ENCODE data around the gene ODF2.
A peak's percentile ranks its signal among the peaks of the same experiment; 100 is the strongest.
"Not testable (repeated sequence)": the region's sequence is repeated elsewhere in the genome, so short reads cannot be mapped to it uniquely, and the experiment has no call there.

The ODF2 gene

DNA sequence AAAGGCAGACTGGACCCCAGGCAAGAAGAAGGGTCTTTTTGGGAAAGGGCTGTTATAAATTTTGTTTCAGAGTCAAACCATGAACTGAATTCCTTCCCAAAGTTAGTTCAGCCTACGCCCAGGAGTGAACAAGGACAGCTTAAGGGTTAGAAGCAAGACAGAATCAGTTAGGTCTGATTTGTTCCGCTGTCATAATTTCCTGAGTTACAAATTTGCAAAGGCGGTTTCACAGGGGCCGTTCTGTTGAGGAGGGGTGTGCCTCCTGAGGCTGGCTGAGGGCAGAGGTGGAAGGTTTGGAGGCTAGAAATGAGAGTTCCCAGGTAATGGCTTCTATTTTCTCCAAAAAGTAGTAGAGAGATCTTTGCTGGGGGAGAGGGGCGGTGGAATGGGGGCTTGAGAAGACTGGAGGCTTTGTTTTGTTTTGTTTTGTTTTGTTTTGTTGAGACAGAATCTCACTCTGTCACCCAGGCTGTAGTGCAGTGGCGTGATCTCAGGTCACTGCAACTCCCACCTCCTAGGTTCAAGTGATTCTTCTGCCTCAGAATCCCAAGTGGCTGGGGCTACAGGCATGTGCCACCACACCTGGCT, 39.3 kb upstream of the ODF2 start:
- Histone ChIP-seq H3K27ac (no peak overlapping the region), H3K4me1 (ENCODE audit: control insufficient read depth in 1 of 2, insufficient read depth in 1 of 2, low read depth in 1 of 2, low read length in 1 of 2) (peaks cover 10 to 19% of the 10 kb centered on the region in 2 experiments), H3K4me3 (ENCODE audit: low read depth in 1 of 2, low read length in 1 of 2) (no peak overlapping the region), H3K27me3 (peaks cover 96% of the 10 kb centered on the region), H3K36me3 (no peaks in the 10 kb centered on the region), H3K9me3 (no peaks in the 10 kb centered on the region)
- TF ChIP-seq, protein P1, sequence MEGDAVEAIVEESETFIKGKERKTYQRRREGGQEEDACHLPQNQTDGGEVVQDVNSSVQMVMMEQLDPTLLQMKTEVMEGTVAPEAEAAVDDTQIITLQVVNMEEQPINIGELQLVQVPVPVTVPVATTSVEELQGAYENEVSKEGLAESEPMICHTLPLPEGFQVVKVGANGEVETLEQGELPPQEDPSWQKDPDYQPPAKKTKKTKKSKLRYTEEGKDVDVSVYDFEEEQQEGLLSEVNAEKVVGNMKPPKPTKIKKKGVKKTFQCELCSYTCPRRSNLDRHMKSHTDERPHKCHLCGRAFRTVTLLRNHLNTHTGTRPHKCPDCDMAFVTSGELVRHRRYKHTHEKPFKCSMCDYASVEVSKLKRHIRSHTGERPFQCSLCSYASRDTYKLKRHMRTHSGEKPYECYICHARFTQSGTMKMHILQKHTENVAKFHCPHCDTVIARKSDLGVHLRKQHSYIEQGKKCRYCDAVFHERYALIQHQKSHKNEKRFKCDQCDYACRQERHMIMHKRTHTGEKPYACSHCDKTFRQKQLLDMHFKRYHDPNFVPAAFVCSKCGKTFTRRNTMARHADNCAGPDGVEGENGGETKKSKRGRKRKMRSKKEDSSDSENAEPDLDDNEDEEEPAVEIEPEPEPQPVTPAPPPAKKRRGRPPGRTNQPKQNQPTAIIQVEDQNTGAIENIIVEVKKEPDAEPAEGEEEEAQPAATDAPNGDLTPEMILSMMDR (IDR thresholded peaks at IDR 0.05): no peak

DNA sequence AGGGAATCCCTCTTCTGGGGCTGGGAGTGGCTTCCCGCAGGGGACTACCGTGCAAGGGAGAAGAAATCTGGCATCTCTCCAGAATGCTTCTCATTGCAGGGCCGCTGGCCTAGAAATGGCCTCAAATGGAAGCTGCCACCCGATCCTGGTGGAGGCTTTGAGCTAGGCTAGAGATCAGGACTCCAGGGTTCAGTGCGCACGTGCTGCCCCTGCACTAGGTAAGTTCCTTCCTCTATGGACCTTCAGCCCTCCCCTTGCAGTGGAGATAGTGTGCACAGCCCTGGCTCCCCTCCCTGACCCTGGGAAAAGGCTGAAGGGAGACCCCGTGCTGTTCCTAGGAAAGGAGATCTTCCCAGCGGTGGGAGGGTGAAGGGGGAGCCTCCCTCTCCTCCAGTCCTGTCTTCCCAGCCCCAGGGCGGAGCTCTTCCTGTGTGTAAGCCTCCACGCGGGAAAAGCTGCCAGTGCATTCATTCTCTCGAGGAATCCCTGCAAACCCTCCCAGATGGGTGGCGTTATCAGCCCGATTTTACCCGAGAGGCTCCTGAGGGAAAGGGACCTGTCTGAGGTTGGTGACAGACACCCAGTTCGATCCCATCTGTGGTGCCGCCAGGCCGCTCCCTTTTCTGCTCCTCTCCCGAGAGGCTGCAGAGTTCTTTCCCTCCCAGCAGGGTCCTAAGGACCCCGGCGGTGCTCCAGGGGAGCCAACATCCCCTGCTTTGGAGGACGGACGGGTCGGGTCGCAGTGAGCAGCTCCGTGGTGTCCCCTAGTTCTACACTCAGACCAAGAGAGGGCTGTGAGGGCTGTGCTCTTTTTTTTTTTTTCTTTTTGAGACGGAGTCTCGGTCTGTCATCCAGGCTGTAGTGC, 36.5 kb upstream of the ODF2 start:
- no peaks in the 10 kb centered on the region for H3K9me3 ChIP-seq
- TF ChIP-seq, protein P1 (IDR thresholded peaks at IDR 0.05): no peak
- H3K27ac ChIP-seq: no peak overlapping the region
- H3K36me3 ChIP-seq: no peaks in the 10 kb centered on the region
- H3K4me1 ChIP-seq (ENCODE audit: control insufficient read depth in 1 of 2, insufficient read depth in 1 of 2, low read depth in 1 of 2, low read length in 1 of 2): peaks cover 10 to 19% of the 10 kb centered on the region in 2 experiments
- peaks cover 88% of the 10 kb centered on the region for H3K27me3 ChIP-seq
- H3K4me3 ChIP-seq (ENCODE audit: low read depth in 1 of 2, low read length in 1 of 2): no peak overlapping the region

DNA sequence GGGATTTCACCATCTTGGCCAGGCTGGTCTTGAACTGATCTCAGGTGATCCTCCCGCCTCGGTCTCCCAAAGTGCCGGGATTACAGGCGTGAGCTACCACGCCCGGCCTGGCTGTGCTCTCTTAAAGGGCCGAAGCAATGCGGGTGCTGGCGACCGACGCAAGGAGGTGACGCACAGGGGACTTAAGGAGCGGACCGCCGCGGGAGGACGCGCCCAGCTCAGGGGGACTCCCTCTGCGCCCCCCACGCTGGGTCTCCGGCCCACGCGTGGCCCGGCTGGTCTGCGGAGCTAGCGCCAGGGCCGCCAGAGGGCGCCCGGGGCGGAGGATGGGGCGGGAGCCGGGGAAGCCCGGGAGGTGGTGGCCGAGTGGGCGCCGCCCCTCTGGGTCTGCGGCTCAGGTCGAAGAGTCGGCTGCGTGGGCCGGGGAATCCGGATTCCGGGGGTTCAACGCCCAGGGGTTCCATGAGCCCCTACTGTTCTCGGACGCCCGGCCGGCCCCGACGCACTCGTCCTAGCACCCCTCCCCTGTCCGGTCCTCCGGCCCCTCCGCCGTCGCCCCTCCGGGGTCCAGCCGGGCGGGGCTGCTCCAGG, 35.7 kb upstream of the ODF2 start:
- Histone ChIP-seq H3K27ac (no peak overlapping the region), H3K4me1 (ENCODE audit: control insufficient read depth in 1 of 2, insufficient read depth in 1 of 2, low read depth in 1 of 2, low read length in 1 of 2) (peaks cover 10 to 19% of the 10 kb centered on the region in 2 experiments), H3K27me3 (peaks cover 79% of the 10 kb centered on the region), H3K9me3 (no peaks in the 10 kb centered on the region), H3K4me3 (ENCODE audit: low read depth in 1 of 2, low read length in 1 of 2) (peak overlapping the region; percentile 74 to 81), H3K36me3 (no peaks in the 10 kb centered on the region)
- TF ChIP-seq, protein P1 (IDR thresholded peaks at IDR 0.05): peak; percentile 36

DNA sequence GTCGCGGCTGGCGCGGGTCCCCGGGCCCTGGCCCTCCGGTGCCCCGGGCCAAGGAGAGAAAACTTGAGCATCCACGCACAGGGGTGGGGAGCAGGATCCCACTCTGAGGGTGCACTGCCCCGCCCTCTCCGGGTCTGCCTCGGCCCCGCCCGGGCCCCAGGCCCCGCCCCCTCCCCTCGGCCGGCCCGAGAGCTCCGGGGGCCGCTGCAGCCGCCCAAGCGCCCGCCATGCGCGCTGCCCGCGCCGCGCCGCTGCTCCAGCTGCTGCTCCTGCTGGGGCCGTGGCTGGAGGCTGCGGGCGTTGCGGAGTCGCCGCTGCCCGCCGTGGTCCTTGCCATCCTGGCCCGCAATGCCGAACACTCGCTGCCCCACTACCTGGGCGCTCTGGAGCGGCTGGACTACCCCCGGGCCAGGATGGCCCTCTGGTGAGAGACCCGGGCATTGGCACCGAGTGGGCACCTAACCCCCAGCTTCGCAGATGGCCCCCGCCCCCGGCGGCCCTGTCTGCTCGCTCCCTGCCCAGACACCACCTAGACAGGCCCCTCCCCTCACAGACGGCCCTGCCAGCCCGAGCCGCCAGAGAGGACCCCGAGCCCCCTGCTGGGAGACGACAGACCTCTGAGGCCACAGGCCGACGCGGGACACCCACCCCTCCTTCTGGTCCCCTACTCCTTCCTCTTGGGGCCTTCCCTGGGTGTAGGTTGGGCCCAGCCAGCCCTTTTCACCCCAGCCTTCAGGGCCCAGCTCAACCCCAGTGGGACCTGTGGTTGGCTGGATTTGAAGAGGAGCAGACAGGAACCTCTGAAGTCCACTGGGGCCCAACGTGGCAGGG, 34.9 kb upstream of the ODF2 start, which contains the start of gene CERCAM:
Gene CERCAM, plus strand, starts transcription at position 207 of the 831 bp plus-strand sequence. Its CDS starts 21 bp downstream, at position 228.
- TF ChIP-seq, protein P1 (IDR thresholded peaks at IDR 0.05): no peak
- H3K36me3 ChIP-seq: no peaks in the 10 kb centered on the region
- peak within 1 kb of the TSS; percentile 74 to 81 for H3K4me3 ChIP-seq (ENCODE audit: low read depth in 1 of 2, low read length in 1 of 2)
- H3K9me3 ChIP-seq: no peaks in the 10 kb centered on the region
- peaks cover 73% of the 10 kb centered on the region for H3K27me3 ChIP-seq
- H3K4me1 ChIP-seq (ENCODE audit: control insufficient read depth in 1 of 2, insufficient read depth in 1 of 2, low read depth in 1 of 2, low read length in 1 of 2): peaks cover 10 to 19% of the 10 kb centered on the region in 2 experiments
- no peak within 1 kb of the TSS for H3K27ac ChIP-seq

DNA sequence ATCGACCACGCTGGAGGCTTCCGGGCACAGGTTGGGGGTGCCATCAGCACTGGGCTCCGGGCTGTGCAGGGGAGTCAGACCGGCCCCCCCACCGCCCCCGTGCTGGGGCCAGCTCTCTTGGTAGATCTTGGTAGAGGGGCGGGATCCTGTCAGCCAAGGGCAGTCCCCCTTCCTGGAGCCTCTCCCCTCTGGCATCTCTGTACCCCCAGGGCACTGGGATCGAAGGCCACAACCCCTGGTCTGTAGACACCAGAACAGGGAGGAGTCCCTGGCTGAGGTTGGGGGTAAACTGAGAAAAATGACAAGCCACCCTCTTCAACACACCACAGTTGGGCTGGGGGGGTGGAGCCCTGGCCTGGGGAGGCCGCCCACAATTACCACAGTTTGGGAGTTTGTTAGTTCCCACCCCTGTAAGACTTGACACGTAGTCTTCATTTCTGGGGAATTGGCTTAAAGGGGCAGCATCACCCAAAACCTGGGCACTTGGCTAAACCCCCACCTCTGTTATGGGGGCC, 34.3 kb upstream of the ODF2 start:
- TF ChIP-seq, protein P1 (IDR thresholded peaks at IDR 0.05): no peak
- Histone ChIP-seq H3K27me3 (peaks cover 66% of the 10 kb centered on the region), H3K36me3 (no peaks in the 10 kb centered on the region), H3K4me3 (ENCODE audit: low read depth in 1 of 2, low read length in 1 of 2) (no peak overlapping the region), H3K27ac (no peak overlapping the region), H3K4me1 (ENCODE audit: control insufficient read depth in 1 of 2, insufficient read depth in 1 of 2, low read depth in 1 of 2, low read length in 1 of 2) (peaks cover 10 to 14% of the 10 kb centered on the region in 2 experiments), H3K9me3 (no peaks in the 10 kb centered on the region)

DNA sequence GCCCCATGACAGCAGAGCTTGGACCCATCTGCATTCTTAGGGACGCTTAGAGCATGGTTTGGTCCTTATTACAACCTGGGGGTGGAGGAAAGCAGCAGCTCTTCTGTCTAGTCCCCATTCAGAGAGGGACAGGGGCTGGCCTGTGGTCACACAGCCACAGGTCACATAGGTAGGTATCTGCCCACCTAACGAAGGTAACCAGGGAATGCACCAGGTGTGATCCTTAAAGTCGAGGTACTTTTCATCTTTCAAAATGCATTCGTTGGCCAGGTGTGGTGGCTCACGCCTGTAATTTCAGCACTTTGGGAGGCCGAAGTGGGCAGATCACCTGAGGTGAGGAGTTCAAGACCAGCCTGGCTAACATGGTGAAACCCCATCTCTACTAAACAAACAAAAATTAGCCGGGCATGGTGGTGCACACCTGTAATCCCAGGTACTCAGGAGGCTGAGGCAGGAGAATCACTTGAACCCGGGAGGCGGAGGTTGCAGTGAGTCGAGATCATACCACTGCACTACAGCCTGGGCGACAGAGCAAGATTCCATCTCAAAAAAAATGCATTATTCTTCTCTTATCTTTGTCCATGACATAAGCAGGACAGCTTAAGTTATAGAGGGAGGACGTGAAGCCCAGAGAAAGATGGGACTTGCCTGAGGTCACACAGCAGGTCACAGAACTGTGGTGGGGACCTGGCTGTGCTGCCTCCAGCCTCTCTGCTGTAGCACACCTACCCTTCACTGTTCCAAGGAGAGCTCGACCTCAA, 33.6 kb upstream of the ODF2 start:
- not testable (repeated sequence) for H3K36me3 ChIP-seq; H3K27ac ChIP-seq; H3K4me3 ChIP-seq (ENCODE audit: low read depth in 1 of 2, low read length in 1 of 2); H3K9me3 ChIP-seq
- H3K4me1 ChIP-seq (ENCODE audit: control insufficient read depth in 1 of 2, insufficient read depth in 1 of 2, low read depth in 1 of 2, low read length in 1 of 2): peaks cover 10 to 14% of the 10 kb centered on the region in 2 experiments
- H3K27me3 ChIP-seq: peaks cover 59% of the 10 kb centered on the region
